Left lung (tissue), 10 donors: ENCODE measurements around the gene GSC2. TPM values are rescaled to one million over a fixed set of nuclear protein-coding genes. Genes with fewer than 3 reads are reported as not detected.
A peak's percentile ranks its signal among the peaks of the same experiment; 100 is the strongest.

Experiments used
- ATAC-seq: fragments of 200-7000 bp; cut with Tn5 transposase; one replicate; pipeline ENCODE4 v1.9.1; 2020; ENCODE audit warnings: moderate library complexity
- DNase-seq, 4 donors: peaks; one replicate each; pipeline ENCODE4 v3.0.0-alpha.2; 2013 to 2020
- H3K27ac ChIP-seq, 2 donors: fragments of 200-600 bp; sonication (generic) in 1 of 2; one replicate each; pipeline versions ENCODE4 v1.5.0 to v1.8.0; 2020 to 2021
- H3K27me3 ChIP-seq, 2 donors: fragments of 200-600 bp; sonication (generic) in 1 of 2; one replicate each; pipeline versions ENCODE4 v1.5.0 to v1.8.0; 2020 to 2021
- H3K36me3 ChIP-seq, 2 donors: fragments of 200-600 bp; sonication (generic) in 1 of 2; one replicate each; pipeline versions ENCODE4 v1.5.0 to v1.8.0; 2020 to 2021
- H3K4me1 ChIP-seq, 2 donors: fragments of 200-600 bp; one replicate each; pipeline ENCODE4 v1.8.0; 2021
- H3K4me3 ChIP-seq, 2 donors: fragments of 200-600 bp; sonication (generic) in 1 of 2; one replicate each; pipeline versions ENCODE4 v1.5.0 to v1.8.0; 2020 to 2021; ENCODE audit warnings: mild to moderate bottlenecking in 1 of 2
- H3K9me3 ChIP-seq, 2 donors: fragments of 200-600 bp; sonication (generic) in 1 of 2; one replicate each; pipeline versions ENCODE4 v1.5.0 to v1.8.0; 2020 to 2021
- CTCF ChIP-seq, 2 donors: fragments of 200-600 bp; sonication (generic) in 1 of 2; IDR thresholded peaks; one replicate each; pipeline versions ENCODE4 v1.5.0 to v1.8.0; 2021; ENCODE audit warnings: antibody characterized with exemption in 2 of 2
- intact Hi-C, 2 donors: fragments of 100-400 bp; cut with DNase I; formaldehyde crosslinking; loops; one replicate each; pipeline versions ENCODE4 v1.11.2 to v1.14.2; 2022
- polyA plus RNA-seq, 6 donors: library from polyadenylated mRNA; unstranded; fragments of 120-200 nt; gene quantifications; one replicate each; pipeline ENCODE4 v1.2.1, GENCODE V29; 2013; ENCODE audit not compliant: insufficient read length in 6 of 6
- total RNA-seq, 2 donors: library from RNA; stranded (reverse); fragmentation: NEBNext Ultra II Directional; extraction: Animal tissue kit (Norgen Biotek cat#: 25700); gene quantifications; one replicate each; pipeline ENCODE4 v1.2.1, GENCODE V29; 2021
- donor health status: DM: no; HTN: yes; CAD: no.
- donor health status: DM: no; HTN: no; CAD: no.

GSC2 gene
- total and polyA plus RNA-seq, 8 donors: not detected

- Histone ChIP-seq H3K4me3 (no peak overlapping the region), H3K9me3 (no peaks in the 10 kb centered on the region), H3K4me1 (peaks cover 26 to 78% of the 10 kb centered on the region in 2 donors), H3K36me3 (no peaks in the 10 kb centered on the region), H3K27ac (no peak overlapping the region), H3K27me3 (no peaks in the 10 kb centered on the region)
- intact Hi-C loops: no loop called here
- ATAC-seq (no peak), DNase-seq (no peak)
- no peak for TF ChIP-seq CTCF (IDR thresholded peaks at IDR 0.05)
Measured at GRCh38 chr22:19114984-19115552, 35.0 kb downstream of the GSC2 start.

- ATAC-seq (no peak), DNase-seq (peak in 1 of 4 donors; percentile 5)
- H3K27me3 ChIP-seq: no peaks in the 10 kb centered on the region
- H3K36me3 ChIP-seq: no peaks in the 10 kb centered on the region
- no peaks in the 10 kb centered on the region for H3K9me3 ChIP-seq
- TF ChIP-seq CTCF (IDR thresholded peaks at IDR 0.05): no peak
- H3K4me3 ChIP-seq: no peak overlapping the region
- H3K4me1 ChIP-seq: peaks cover 27 to 78% of the 10 kb centered on the region in 2 donors
- no peak overlapping the region for H3K27ac ChIP-seq
- intact Hi-C loops: no loop called here
Measured at GRCh38 chr22:19113429-19113828, 36.7 kb downstream of the GSC2 start.

GRCh38 chr22:19111584-19111983, 38.5 kb downstream of the GSC2 start:
- no peak for ATAC-seq
- Histone ChIP-seq H3K27me3 (no peaks in the 10 kb centered on the region), H3K9me3 (no peaks in the 10 kb centered on the region), H3K36me3 (no peaks in the 10 kb centered on the region), H3K27ac (peak overlapping the region in 1 of 2 donors; percentile 93), H3K4me3 (no peak overlapping the region), H3K4me1 (peaks cover 21 to 78% of the 10 kb centered on the region in 2 donors)
- TF ChIP-seq CTCF (IDR thresholded peaks at IDR 0.05): no peak
- DNase-seq: no peak
- intact Hi-C loops: no loop called here

GRCh38 chr22:19111140-19111539, 39.0 kb downstream of the GSC2 start:
- peak overlapping the region in 1 of 2 donors; percentile 93 for H3K27ac ChIP-seq
- no peak for TF ChIP-seq CTCF (IDR thresholded peaks at IDR 0.05)
- no peak overlapping the region for H3K4me3 ChIP-seq
- H3K36me3 ChIP-seq: no peaks in the 10 kb centered on the region
- DNase-seq: peak in 1 of 4 donors; percentile 23
- peaks cover 23 to 78% of the 10 kb centered on the region in 2 donors for H3K4me1 ChIP-seq
- no peaks in the 10 kb centered on the region for H3K9me3 ChIP-seq
- no peak for ATAC-seq
- no peaks in the 10 kb centered on the region for H3K27me3 ChIP-seq
- intact Hi-C loops: no loop called here

- no peak for ATAC-seq
- H3K4me3 ChIP-seq: no peak overlapping the region
- H3K9me3 ChIP-seq: no peaks in the 10 kb centered on the region
- no peaks in the 10 kb centered on the region for H3K27me3 ChIP-seq
- H3K4me1 ChIP-seq: peaks cover 23 to 78% of the 10 kb centered on the region in 2 donors
- peak overlapping the region; percentile 83 to 93 for H3K27ac ChIP-seq
- no peaks in the 10 kb centered on the region for H3K36me3 ChIP-seq
- intact Hi-C loops: no loop called here
- no peak for DNase-seq
- no peak for TF ChIP-seq CTCF (IDR thresholded peaks at IDR 0.05)
Measured at GRCh38 chr22:19110646-19111045, 39.4 kb downstream of the GSC2 start.
